Measurements from ENCODE around the gene IGSF21.
A peak's percentile ranks its signal among the peaks of the same experiment; 100 is the strongest.

The IGSF21 gene

DNA sequence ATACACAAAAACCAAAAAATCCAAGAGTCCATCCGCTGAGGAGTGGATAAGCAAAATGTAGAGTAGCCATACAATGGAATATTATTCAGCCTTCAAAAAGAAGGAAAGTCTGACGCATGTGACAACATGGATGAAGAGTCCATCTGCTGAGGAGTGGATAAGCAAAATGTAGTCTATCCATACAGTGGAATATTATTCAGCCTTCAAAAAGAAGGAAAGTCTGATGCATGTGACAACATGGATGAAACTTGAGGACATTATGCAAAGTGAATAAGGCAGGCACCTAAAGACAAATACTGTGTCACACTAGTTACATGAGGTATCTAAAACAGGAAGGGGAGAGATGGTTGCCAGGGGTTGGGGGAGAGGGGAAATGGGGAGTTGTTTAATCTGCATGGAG lies 14.0 kb upstream of the IGSF21 start:
- DNase-seq (ENCODE audit: low read depth in 2 of 2) = no peak
- TF ChIP-seq CTCF (IDR thresholded peaks at IDR 0.05; ENCODE audit: low read depth, low read length) = no peak
- H3K4me3 ChIP-seq (replicated peaks in 1 of 2; ENCODE audit: low read depth in 2 of 2, low read length in 2 of 2) = no peak overlapping the region

GRCh38 chr1:18094096-18094495 lies 13.5 kb upstream of the IGSF21 start:
- no peak for TF ChIP-seq CTCF (IDR thresholded peaks at IDR 0.05; ENCODE audit: low read depth, low read length)

GRCh38 chr1:18097206-18097605 lies 10.4 kb upstream of the IGSF21 start:
- TF ChIP-seq CTCF (IDR thresholded peaks at IDR 0.05; ENCODE audit: low read depth, low read length) = no peak
- H3K4me3 ChIP-seq (replicated peaks in 1 of 2; ENCODE audit: low read depth in 2 of 2, low read length in 2 of 2) = no peak overlapping the region
- DNase-seq (ENCODE audit: low read depth in 2 of 2) = no peak

More at GRCh38 chr1:18094096-18094495, 13.5 kb upstream of the IGSF21 start:
- H3K4me3 ChIP-seq (replicated peaks in 1 of 2; ENCODE audit: low read depth in 2 of 2, low read length in 2 of 2) = no peak overlapping the region
- no peak for DNase-seq (ENCODE audit: low read depth in 2 of 2)

DNA sequence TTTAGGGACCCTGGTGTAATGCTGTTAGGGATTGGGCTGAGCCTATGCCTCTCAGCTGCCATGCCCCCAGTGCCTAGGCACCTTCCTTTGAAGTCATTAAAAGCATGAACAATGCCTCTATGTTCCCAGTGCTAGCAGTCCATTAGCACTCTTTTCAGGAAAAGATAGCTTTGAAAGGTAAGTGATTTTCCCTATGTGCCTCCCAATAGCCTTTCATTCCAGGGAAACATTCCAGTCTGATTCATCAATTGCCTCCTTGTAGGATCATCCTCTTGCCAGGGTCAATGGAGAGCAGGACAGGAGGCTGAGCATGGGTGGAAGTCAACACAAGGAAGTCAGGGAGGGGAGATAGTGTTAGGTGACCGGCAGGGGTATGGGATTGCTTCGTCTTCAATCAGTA lies 8.6 kb upstream of the IGSF21 start:
- no peak overlapping the region for H3K4me3 ChIP-seq (replicated peaks in 1 of 2; ENCODE audit: low read depth in 2 of 2, low read length in 2 of 2)
- no peak for TF ChIP-seq CTCF (IDR thresholded peaks at IDR 0.05; ENCODE audit: low read depth, low read length)
- DNase-seq (ENCODE audit: low read depth in 2 of 2) = no peak

DNA sequence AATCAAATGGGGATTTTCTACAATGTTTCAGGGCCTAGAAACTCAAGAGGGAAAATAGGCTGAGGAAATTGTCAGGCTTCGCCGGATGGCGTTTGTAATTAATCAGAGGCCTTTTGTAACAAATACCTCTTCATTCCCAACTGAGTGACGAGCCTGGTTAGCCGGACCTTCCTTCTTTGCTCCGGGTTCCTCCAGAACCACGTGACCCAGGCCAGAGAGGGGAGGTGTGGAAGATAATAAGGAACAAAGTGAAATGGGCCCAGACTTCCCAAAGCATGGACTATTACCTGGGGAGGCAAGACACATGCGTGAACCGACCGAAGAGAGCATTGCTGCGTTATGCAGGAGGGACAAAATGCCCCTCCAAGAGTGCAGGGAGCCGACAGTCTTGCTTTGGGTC lies 7.5 kb upstream of the IGSF21 start:
- no peak overlapping the region for H3K4me3 ChIP-seq (replicated peaks in 1 of 2; ENCODE audit: low read depth in 2 of 2, low read length in 2 of 2)
- DNase-seq (ENCODE audit: low read depth in 2 of 2) = no peak
- no peak for TF ChIP-seq CTCF (IDR thresholded peaks at IDR 0.05; ENCODE audit: low read depth, low read length)

- TF ChIP-seq CTCF (IDR thresholded peaks at IDR 0.05; ENCODE audit: low read depth, low read length) = peak; percentile 75
- DNase-seq (ENCODE audit: low read depth in 2 of 2) = peak; percentile 58 to 71
- no peak overlapping the region for H3K4me3 ChIP-seq (replicated peaks in 1 of 2; ENCODE audit: low read depth in 2 of 2, low read length in 2 of 2)
Observed at GRCh38 chr1:18100491-18101063, 7.0 kb upstream of the IGSF21 start.

GRCh38 chr1:18101508-18101907 lies 6.1 kb upstream of the IGSF21 start:
- no peak overlapping the region for H3K4me3 ChIP-seq (replicated peaks in 1 of 2; ENCODE audit: low read depth in 2 of 2, low read length in 2 of 2)
- no peak for TF ChIP-seq CTCF (IDR thresholded peaks at IDR 0.05; ENCODE audit: low read depth, low read length)
- no peak for DNase-seq (ENCODE audit: low read depth in 2 of 2)

Data from cardiac fibroblast (primary cell).